ENCODE results near the gene ART1. TPM values are rescaled to one million over a fixed set of nuclear protein-coding genes. Genes with fewer than 3 reads are reported as not detected.

Gene ART1, protein sequence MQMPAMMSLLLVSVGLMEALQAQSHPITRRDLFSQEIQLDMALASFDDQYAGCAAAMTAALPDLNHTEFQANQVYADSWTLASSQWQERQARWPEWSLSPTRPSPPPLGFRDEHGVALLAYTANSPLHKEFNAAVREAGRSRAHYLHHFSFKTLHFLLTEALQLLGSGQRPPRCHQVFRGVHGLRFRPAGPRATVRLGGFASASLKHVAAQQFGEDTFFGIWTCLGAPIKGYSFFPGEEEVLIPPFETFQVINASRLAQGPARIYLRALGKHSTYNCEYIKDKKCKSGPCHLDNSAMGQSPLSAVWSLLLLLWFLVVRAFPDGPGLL
- total RNA-seq: not detected in 2 replicates

DNA sequence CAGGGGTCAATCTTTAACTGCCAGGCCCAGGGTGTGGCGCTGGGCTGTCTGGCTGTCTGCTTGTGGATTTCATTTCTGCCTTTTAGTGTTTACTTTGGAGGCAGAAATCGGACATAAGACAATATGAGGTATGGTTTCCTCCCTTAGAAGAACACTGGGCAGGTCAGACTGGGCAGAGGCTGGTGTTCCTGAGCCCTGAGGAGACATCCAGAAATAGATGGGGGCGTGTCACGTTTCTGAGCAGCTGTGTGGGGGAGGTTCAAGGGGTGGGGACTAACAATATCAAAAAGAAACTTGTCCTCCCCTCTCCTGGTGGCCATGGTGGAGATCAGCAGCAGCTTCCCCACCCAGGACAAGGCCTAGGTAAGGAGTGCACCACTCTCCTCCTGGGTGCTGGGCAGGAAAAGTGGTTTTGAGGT is at the start of gene ART1:
ART1 (plus strand) TSS at position 312 of the 419 bp plus-strand sequence. CDS start 14,086 bp downstream, outside the sequence.

DNA sequence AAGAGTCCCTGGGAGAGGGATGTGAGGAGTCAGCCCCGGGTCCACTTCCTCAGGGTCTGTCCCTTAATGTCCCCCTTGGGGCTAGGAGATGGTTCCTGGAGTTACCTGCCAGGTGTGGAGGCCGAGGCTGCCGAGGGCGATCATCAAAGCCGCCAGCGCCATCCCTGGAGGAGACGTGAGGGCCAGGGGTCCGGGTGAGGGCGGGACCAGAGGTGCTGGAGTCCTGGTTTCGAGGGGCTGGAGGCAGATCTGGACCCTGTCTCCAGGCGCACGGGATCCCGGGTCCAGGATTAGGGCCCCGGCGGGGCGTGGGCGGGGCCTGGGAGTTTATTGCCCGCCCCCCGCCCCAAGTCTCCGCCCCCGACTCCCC is 3.2 kb upstream of the ART1 start, which contains the start of gene ART5:
ART5 (minus strand) TSS at position 292 of the 370 bp plus-strand sequence; CDS start at position 162, 130 bp downstream.

DNA sequence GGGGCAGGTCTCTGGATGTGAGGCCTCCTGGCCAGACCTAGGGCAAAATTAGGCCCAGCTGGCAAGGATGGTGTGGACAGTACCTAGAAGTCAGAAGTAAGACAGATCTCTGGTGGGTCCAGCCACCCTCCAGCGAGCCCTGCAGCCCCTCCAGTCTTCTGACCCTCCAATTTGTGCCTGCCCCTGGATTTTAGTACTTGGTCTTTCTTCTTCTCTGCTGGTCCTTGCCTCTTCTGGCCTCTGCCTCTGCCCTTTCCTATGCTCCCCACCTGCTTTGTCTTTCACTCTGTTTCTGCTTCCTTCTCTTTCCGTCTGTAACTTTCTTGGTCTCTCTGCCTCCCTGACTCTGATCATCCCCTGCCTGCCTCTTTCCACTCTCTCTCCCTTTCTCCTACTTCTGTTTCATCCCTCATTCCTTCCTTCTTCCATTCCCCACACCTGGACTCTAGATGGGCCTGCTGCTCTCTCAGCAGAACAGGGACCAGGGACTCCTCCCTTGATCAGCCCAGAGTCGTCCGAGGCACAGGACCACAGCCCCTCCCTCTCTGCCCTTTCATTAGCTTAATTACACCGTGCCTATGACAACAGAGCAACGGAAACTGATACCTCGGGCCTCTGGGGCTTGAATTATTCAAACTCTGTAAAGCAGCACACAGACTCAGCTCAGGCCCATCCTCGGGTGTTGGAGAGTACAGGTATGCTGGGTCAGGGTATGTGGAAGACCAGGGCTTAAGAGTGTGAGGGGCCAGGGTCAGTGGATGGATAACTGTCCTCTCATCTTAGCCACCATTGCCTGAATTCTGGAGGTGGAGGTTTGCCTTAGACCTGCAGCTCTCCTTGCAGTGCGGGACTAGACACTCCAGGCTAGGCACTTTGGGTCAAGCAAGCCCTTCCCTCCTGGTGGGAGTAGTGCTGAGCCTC is 26.7 kb downstream of the ART1 start, which contains the start of gene CHRNA10:
CHRNA10 (minus strand) TSS at position 51 of the 921 bp plus-strand sequence. CDS start 72 bp downstream, outside the sequence.

Other genes starting within 250 kb of the ART1 start
- gene ART5, start 3.1 kb upstream of the ART1 start, total RNA-seq: not detected in 2 replicates
- 0.54 and 0.66 TPM in 2 replicates for gene CHRNA10, start 26.3 kb downstream of the ART1 start, total RNA-seq
- gene NUP98, start 152.4 kb downstream of the ART1 start, total RNA-seq: 84.2 and 90.6 TPM in 2 replicates
- 7.2 and 9.5 TPM in 2 replicates for gene PGAP2, start 163.4 kb downstream of the ART1 start, total RNA-seq
- gene RHOG, start 195.8 kb downstream of the ART1 start, total RNA-seq: 10.7 and 15.6 TPM in 2 replicates
- gene STIM1, start 210.5 kb downstream of the ART1 start, total RNA-seq: 17.5 and 31.4 TPM in 2 replicates